GM12891 (cell line): ENCODE results near the gene TENM4.

ENCODE experiments used
- POLR2A ChIP-seq: IDR thresholded peaks from 2 replicates; pipeline ENCODE4 v1.6.1; 2011; ENCODE audit warnings: low read depth, low read length, control low read depth
- POLR2AphosphoS5 ChIP-seq: IDR thresholded peaks from 2 replicates; pipeline ENCODE4 v1.6.1; 2011; ENCODE audit warnings: low read depth, low read length, control low read depth
- POU2F2 ChIP-seq: IDR thresholded peaks from 2 replicates; pipeline ENCODE4 v1.6.1; 2011; ENCODE audit warnings: low read depth, mild to moderate bottlenecking, control low read depth, low read length, moderate library complexity

- TF ChIP-seq POU2F2 = no peak
- TF ChIP-seq POLR2A = no peak
- TF ChIP-seq POLR2AphosphoS5 = no peak
Observed at GRCh38 chr11:78981153-78981552, 459.7 kb downstream of the TENM4 start.
